Body of pancreas (tissue), 4 donors: Measurements from ENCODE around the gene MAGI1. TPM values are rescaled to one million over a fixed set of nuclear protein-coding genes. Genes with fewer than 3 reads are reported as not detected.

Source experiments
- ATAC-seq: fragments of 150-250 bp; one replicate; pipeline ENCODE4 v1.9.1; 2016
- DNase-seq, 4 donors: peaks; one replicate each; pipeline ENCODE4 v3.0.0-alpha.2; 2019
- H3K27ac ChIP-seq, 4 donors: fragments of 200-600 bp; sonication (generic); 1 replicate in 3 of 4; 2 replicates in 1 of 4; pipeline versions ENCODE4 v1.5.1 to v1.6.1; 2016 to 2019; ENCODE audit warnings: mild to moderate bottlenecking in 1 of 4, mixed read lengths in 1 of 4, moderate library complexity in 1 of 4
- H3K27me3 ChIP-seq, 2 donors: fragments of 200-600 bp; sonication (generic); one replicate each; pipeline ENCODE4 v1.6.0; 2016; ENCODE audit warnings: mild to moderate bottlenecking in 1 of 2
- H3K36me3 ChIP-seq, 2 donors: fragments of 200-600 bp; sonication (generic); replicated peaks in 1 of 2; 2 replicates each; pipeline ENCODE4 v1.5.1; 2016; ENCODE audit warnings: low read depth in 2 of 2; ENCODE audit not compliant: insufficient read depth in 1 of 2
- H3K4me1 ChIP-seq: fragments of 200-600 bp; sonication (generic); one replicate; pipeline ENCODE4 v1.6.0; 2016
- H3K4me3 ChIP-seq, 2 donors: fragments of 200-600 bp; sonication (generic); 1 replicate in 1 of 2; 2 replicates in 1 of 2; pipeline ENCODE4 v1.5.1; 2016 to 2019
- H3K9me3 ChIP-seq, 3 donors: fragments of 200-600 bp; sonication (generic); 1 replicate in 2 of 3; 2 replicates in 1 of 3; pipeline ENCODE4 v1.5.1; 2016
- POLR2A ChIP-seq, 3 donors: fragments of 450-650 bp; IDR thresholded peaks; one replicate each; pipeline ENCODE4 v1.6.1; 2016; ENCODE audit warnings: antibody characterized with exemption in 3 of 3, mild to moderate bottlenecking in 2 of 3
- WGBS, 2 donors: methylation state at CpG; one replicate each; pipeline ENCODE4 v1.1.5; 2017; 5-methylcytosine and 5-hydroxymethylcytosine counted together
- intact Hi-C: fragments of 100-400 bp; cut with DNase I; formaldehyde crosslinking; loops from one replicate; pipeline ENCODE4 v1.15.1; 2023
- total RNA-seq, 2 donors: library from RNA; depleted of rRNA; stranded (reverse); fragments of >200 nt; gene quantifications; one replicate each; pipeline ENCODE4 v1.1.0, GENCODE V29; 2016
- TF ChIP-seq, protein P1 (sequence below), 7 experiments: fragments of 450-650 bp in 4 of 7; fragments of 200-600 bp in 3 of 7; sonication (generic) in 3 of 7; IDR thresholded peaks; one replicate each; pipeline ENCODE4 v1.5.1; 2016 to 2019; ENCODE audit warnings: antibody characterized with exemption in 7 of 7

MAGI1 gene
- total RNA-seq, 2 donors from 2014 or later: 44.2 to 63.6 TPM

DNA sequence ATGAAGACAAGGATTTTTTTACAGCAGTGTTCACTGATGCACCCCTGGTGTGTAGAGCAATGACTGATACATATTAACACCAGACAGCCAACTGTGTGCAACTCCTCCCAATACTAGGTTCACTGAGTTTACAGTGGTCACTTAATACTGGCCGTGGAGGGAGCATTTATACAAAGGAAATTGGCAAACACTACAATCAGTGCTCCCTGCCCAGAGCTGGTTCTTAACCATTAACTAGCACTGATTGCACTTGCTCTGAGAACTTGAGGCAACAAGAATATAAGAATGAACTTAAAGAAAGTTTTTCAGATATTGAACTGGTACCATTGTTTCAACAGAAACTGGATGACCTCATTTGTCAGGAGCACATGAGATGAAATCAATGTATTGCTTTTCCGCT lies 110.6 kb downstream of the MAGI1 start:
- H3K9me3 ChIP-seq: no peaks in the 10 kb centered on the region
- no peaks in the 10 kb centered on the region for H3K36me3 ChIP-seq
- intact Hi-C loops: no loop called here
- DNase-seq (peak in 2 of 4 donors; percentile 16 to 20), ATAC-seq (peak; percentile 64)
- H3K4me1 ChIP-seq: peaks cover 37% of the 10 kb centered on the region
- TF ChIP-seq, protein P1, sequence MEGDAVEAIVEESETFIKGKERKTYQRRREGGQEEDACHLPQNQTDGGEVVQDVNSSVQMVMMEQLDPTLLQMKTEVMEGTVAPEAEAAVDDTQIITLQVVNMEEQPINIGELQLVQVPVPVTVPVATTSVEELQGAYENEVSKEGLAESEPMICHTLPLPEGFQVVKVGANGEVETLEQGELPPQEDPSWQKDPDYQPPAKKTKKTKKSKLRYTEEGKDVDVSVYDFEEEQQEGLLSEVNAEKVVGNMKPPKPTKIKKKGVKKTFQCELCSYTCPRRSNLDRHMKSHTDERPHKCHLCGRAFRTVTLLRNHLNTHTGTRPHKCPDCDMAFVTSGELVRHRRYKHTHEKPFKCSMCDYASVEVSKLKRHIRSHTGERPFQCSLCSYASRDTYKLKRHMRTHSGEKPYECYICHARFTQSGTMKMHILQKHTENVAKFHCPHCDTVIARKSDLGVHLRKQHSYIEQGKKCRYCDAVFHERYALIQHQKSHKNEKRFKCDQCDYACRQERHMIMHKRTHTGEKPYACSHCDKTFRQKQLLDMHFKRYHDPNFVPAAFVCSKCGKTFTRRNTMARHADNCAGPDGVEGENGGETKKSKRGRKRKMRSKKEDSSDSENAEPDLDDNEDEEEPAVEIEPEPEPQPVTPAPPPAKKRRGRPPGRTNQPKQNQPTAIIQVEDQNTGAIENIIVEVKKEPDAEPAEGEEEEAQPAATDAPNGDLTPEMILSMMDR (IDR thresholded peaks at IDR 0.05): no peak
- TF ChIP-seq POLR2A (IDR thresholded peaks at IDR 0.05): no peak
- WGBS, 2 donors: 33 to 37% methylated on average over 2 of the region's 2 CpGs
- no peak overlapping the region for H3K4me3 ChIP-seq
- no peaks in the 10 kb centered on the region for H3K27me3 ChIP-seq
- H3K27ac ChIP-seq: peak overlapping the region in 3 of 4 donors; percentile 33 to 55 (median 44)

DNA sequence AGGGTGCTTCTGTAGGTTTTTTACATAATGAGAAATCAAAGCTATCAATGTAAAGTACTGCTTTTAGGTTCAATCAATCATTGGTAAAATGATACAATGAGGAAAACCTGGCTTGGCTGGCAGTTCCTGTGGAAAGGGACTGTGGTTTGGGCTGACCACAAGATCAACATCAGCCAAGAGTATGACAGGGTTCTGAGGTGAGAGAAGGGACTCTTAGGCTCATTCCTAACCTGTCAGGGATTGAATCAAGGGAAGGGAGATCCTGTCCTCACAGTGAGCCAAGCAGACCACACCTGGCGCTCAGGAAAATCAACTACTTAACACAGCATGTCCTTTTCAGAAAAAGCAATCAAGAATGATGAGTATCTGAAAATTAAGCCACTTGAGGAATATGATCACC lies 111.1 kb downstream of the MAGI1 start:
- peaks cover 37% of the 10 kb centered on the region for H3K4me1 ChIP-seq
- peak overlapping the region in 3 of 4 donors; percentile 33 to 55 (median 44) for H3K27ac ChIP-seq
- WGBS, 2 donors: 80 to 86% methylated on average over 1 of the region's 1 CpG
- intact Hi-C loops: no loop called here
- H3K4me3 ChIP-seq: no peak overlapping the region
- H3K36me3 ChIP-seq: no peaks in the 10 kb centered on the region
- TF ChIP-seq, protein P1 (IDR thresholded peaks at IDR 0.05): no peak
- no peak for TF ChIP-seq POLR2A (IDR thresholded peaks at IDR 0.05)
- no peak for ATAC-seq
- H3K9me3 ChIP-seq: no peaks in the 10 kb centered on the region
- H3K27me3 ChIP-seq: no peaks in the 10 kb centered on the region
- DNase-seq: no peak

DNA sequence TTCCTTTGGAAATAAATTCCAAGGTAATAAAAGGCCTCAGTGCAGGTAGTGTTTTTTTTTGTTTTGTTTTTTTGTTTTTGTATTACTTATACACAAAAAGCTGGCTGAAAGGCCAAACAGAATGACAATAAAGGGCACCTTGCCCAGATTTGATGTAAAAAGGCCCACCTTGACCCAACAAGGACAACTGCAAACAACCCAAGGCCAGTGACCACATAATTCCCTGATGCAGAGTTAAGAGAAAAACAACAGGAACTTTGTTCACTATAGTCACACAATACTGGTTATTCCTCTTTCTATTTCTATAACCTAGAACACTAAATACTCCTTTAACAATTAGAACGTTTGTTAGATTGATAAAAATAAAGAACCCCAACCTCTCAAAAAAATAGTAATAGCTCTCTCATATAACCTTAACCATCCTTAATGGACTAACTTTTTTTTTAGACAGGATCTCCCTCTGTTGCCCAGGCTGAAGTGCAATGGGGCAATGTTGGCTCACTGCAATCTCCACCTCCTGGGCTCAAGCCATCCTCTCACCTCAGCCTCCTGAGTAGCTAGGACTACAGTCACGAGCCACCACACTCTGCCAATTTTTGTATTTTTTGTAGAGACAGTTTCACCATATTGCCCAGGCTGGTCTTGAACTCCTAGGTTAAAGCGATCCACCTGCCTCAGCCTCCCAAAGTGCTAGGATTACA lies 113.3 kb downstream of the MAGI1 start:
- peaks cover 37% of the 10 kb centered on the region for H3K4me1 ChIP-seq
- peak; percentile 71 for ATAC-seq
- intact Hi-C loops: no loop called here

DNA sequence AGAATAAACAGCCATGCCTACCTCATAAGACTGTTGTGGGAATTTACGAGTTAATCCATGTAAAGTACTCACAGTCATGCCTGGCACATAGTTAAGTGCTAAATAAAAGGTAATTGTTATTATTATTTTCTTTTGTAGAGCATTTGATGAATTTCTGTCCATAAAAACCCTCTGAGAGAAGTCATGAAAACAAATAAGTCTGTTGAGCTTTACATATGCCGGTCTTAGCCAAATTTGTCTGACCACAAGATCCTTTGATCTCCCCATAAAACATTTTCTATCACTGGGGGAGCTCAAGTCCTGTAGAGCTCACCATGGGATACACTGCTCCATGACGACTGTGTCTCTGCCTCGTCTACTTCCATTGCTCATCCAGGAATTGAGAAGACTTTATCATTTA lies 114.0 kb downstream of the MAGI1 start:
- TF ChIP-seq, protein P1 (IDR thresholded peaks at IDR 0.05): no peak
- TF ChIP-seq POLR2A (IDR thresholded peaks at IDR 0.05): no peak
- Histone ChIP-seq H3K27me3 (no peaks in the 10 kb centered on the region), H3K36me3 (no peaks in the 10 kb centered on the region), H3K4me1 (peaks cover 42% of the 10 kb centered on the region), H3K4me3 (no peak overlapping the region), H3K27ac (peak overlapping the region; percentile 33 to 66 (median 46)), H3K9me3 (no peaks in the 10 kb centered on the region)
- no peak for DNase-seq
- no peak for ATAC-seq
- 72 to 80% methylated on average over 4 of the region's 4 CpGs for WGBS, 2 donors
- intact Hi-C loops: no loop called here

More for the DNA sequence above, 113.3 kb downstream of the MAGI1 start:
- WGBS, 2 donors: 58 to 61% methylated on average over 3 of the region's 3 CpGs
- DNase-seq: peak in 2 of 4 donors; percentile 29 to 30
- TF ChIP-seq, protein P1 (IDR thresholded peaks at IDR 0.05): no peak
- no peak for TF ChIP-seq POLR2A (IDR thresholded peaks at IDR 0.05)
- Histone ChIP-seq H3K36me3 (no peaks in the 10 kb centered on the region), H3K27me3 (no peaks in the 10 kb centered on the region), H3K4me3 (no peak overlapping the region), H3K9me3 (no peaks in the 10 kb centered on the region), H3K27ac (peak overlapping the region in 3 of 4 donors; percentile 42 to 66 (median 50))

DNA sequence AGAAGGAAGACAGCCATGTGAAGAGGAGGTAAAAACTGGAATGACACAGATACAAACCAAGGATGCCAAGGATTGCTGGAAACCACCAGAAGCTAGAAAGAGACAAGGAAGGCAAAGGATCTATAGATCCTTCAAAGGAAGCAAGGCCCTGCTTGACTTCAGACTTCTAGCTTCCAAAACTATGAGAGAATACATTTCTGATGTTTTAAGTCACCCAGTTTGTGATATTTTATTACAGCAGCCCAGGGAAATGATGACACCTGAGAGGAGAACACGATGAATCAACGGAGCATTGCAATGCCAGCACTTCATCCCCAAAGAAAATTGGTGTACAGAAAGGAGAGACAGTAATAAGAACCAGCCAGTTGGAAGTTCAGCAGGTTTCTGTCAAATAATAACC lies 116.3 kb downstream of the MAGI1 start:
- DNase-seq: no peak
- H3K4me3 ChIP-seq: no peak overlapping the region
- intact Hi-C loops: no loop called here
- no peaks in the 10 kb centered on the region for H3K27me3 ChIP-seq
- peak overlapping the region in 1 of 4 donors; percentile 20 for H3K27ac ChIP-seq
- WGBS, 2 donors: 85 to 92% methylated on average over 2 of the region's 2 CpGs
- peaks cover 26% of the 10 kb centered on the region for H3K4me1 ChIP-seq
- no peak for ATAC-seq
- H3K9me3 ChIP-seq: no peaks in the 10 kb centered on the region
- no peaks in the 10 kb centered on the region for H3K36me3 ChIP-seq
- TF ChIP-seq POLR2A (IDR thresholded peaks at IDR 0.05): no peak
- TF ChIP-seq, protein P1 (IDR thresholded peaks at IDR 0.05): no peak
